HepG2 (cell line): Measurements from ENCODE around the gene HCFC1R1. TPM values are rescaled to one million over a fixed set of nuclear protein-coding genes. Genes with fewer than 3 reads are reported as not detected.

Experiments used
- ATM ChIP-seq: fragments of 450-650 bp; IDR thresholded peaks from 2 replicates; pipeline ENCODE4 v1.7.1; 2017; ENCODE audit warnings: mild to moderate bottlenecking, borderline replicate concordance
- CC2D1A ChIP-seq: sonication (generic); formaldehyde crosslinking; IDR thresholded peaks from 2 replicates; pipeline ENCODE4 v1.8.1; 2023; ENCODE audit warnings: mild to moderate bottlenecking, missing genetic modification reagents
- CEBPB ChIP-seq: IDR thresholded peaks from 2 replicates; pipeline ENCODE4 v1.6.1; 2011; ENCODE audit warnings: low read depth, low read length, improper control_type of control experiment, borderline replicate concordance
- CHCHD3 ChIP-seq: sonication (generic); formaldehyde crosslinking; IDR thresholded peaks from 2 replicates; pipeline ENCODE4 v1.8.0; 2022; ENCODE audit warnings: mild to moderate bottlenecking, missing genetic modification reagents, moderate library complexity
- MIXL1 ChIP-seq: IDR thresholded peaks from 2 replicates; pipeline ENCODE4 v1.6.1; 2016
- MLX ChIP-seq: IDR thresholded peaks from 2 replicates; pipeline ENCODE4 v1.6.1; 2016
- NAIF1 ChIP-seq: sonication (generic); formaldehyde crosslinking; IDR thresholded peaks from 2 replicates; pipeline ENCODE4 v1.5.0; 2020; ENCODE audit warnings: mild to moderate bottlenecking, missing genetic modification reagents, borderline replicate concordance
- NCOA1 ChIP-seq: sonication (generic); formaldehyde crosslinking; IDR thresholded peaks from 2 replicates; pipeline ENCODE4 v1.9.0; 2021; ENCODE audit warnings: missing genetic modification reagents
- RBM22 ChIP-seq: fragments of 200-400 bp; formaldehyde crosslinking; optimal IDR thresholded peaks from 2 replicates; pipeline ENCODE3; 2017; ENCODE audit warnings: mild to moderate bottlenecking, low read length, moderate library complexity
- RXRA ChIP-seq: sonication (generic); formaldehyde crosslinking; IDR thresholded peaks from 2 replicates; pipeline ENCODE4 v1.5.1; 2020; ENCODE audit warnings: missing genetic modification reagents
- TRIM22 ChIP-seq: fragments of 450-650 bp; IDR thresholded peaks from 2 replicates; pipeline ENCODE4 v1.6.1; 2017
- ZNF337 ChIP-seq: sonication (generic); formaldehyde crosslinking; IDR thresholded peaks from 2 replicates; pipeline ENCODE4 v1.5.1; 2020; ENCODE audit warnings: missing genetic modification reagents, low read depth, mild to moderate bottlenecking, borderline replicate concordance
- ZNF382 ChIP-seq: sonication (generic); formaldehyde crosslinking; IDR thresholded peaks from 2 replicates; pipeline ENCODE4 v1.5.0; 2020; ENCODE audit warnings: missing genetic modification reagents, mild to moderate bottlenecking, borderline replicate concordance
- ZNF513 ChIP-seq: sonication (generic); formaldehyde crosslinking; conservative IDR thresholded peaks from 2 replicates; pipeline ENCODE4 v1.5.0; 2020; ENCODE audit warnings: missing genetic modification reagents
- ZNF556 ChIP-seq: sonication (generic); formaldehyde crosslinking; IDR thresholded peaks from 2 replicates; pipeline ENCODE4 v1.4.0; 2020; ENCODE audit warnings: mild to moderate bottlenecking, missing genetic modification reagents, borderline replicate concordance
- ZNF75D ChIP-seq: sonication (generic); formaldehyde crosslinking; IDR thresholded peaks from 2 replicates; pipeline ENCODE4 v1.8.1; 2023; ENCODE audit warnings: missing genetic modification reagents, mild to moderate bottlenecking, borderline replicate concordance
- ZSCAN31 ChIP-seq: sonication (generic); formaldehyde crosslinking; IDR thresholded peaks from 2 replicates; pipeline ENCODE4 v1.5.0; 2020; ENCODE audit warnings: low read depth, mild to moderate bottlenecking, missing genetic modification reagents
- polyA plus RNA-seq, 8 experiments: library from polyadenylated mRNA; depleted of rRNA in 3 of 8; stranded (reverse) in 7 of 8; unstranded in 1 of 8; fragments of >200 nt; fragmentation: Illumina TruSeq in 4 of 8; extraction: Trizol in 4 of 8; gene quantifications; 2 replicates each; pipeline versions ENCODE4 v1.2.1 to v1.2.3, GENCODE V29; 2011 to 2016; ENCODE audit warnings: low read depth in 4 of 8, missing spikeins in 1 of 8, mixed read lengths in 1 of 8; ENCODE audit not compliant: insufficient read depth in 1 of 8
- total RNA-seq, 5 experiments: library from RNA; depleted of rRNA; stranded (reverse); fragments of >200 nt; fragmentation: Illumina TruSeq; extraction: Trizol; gene quantifications; 2 replicates each; pipeline ENCODE4 v1.2.3, GENCODE V29; 2016; ENCODE audit warnings: low read depth in 1 of 5
- TF ChIP-seq, protein P1 (sequence below): sonication (generic); formaldehyde crosslinking; IDR thresholded peaks from 2 replicates; pipeline ENCODE4 v1.8.0; 2022; ENCODE audit warnings: missing genetic modification reagents, mild to moderate bottlenecking, moderate library complexity, borderline replicate concordance
- TF ChIP-seq, protein P2 (sequence below): sonication (generic); formaldehyde crosslinking; IDR thresholded peaks from 2 replicates; pipeline ENCODE4 v1.4.0; 2020; ENCODE audit warnings: missing genetic modification reagents, borderline replicate concordance

Gene HCFC1R1
- total and polyA plus RNA-seq, 2 of the 13 experiments (the other 11 are each of a cell fraction or from before 2014, with no cell fraction given), result 13.8 to 16.1 TPM

GRCh38 chr16:3065069-3065741 lies 41.5 kb upstream of the HCFC1R1 start, which contains the start of gene IL32 (continued):
- TF ChIP-seq MLX (peak; percentile 49; the same call in 1 of the 2 replicates), ZNF75D (no peak), RXRA (CRISPR knock-in tag) (peak; percentile 83), MIXL1 (CRISPR knock-in tag) (no peak), TRIM22 (no peak), ATM (no peak), RBM22 (no peak), CHCHD3 (CRISPR knock-in tag) (no peak), ZNF337 (CRISPR knock-in tag) (0 out of 2 replicates have a peak, but pooled peaks have one; percentile 27), ZNF382 (CRISPR knock-in tag) (no peak), ZNF513 (CRISPR knock-in tag) (no peak), CEBPB (peak; percentile 23; the same call in 1 of the 2 replicates), NAIF1 (CRISPR knock-in tag) (0 out of 2 replicates have a peak, but pooled peaks have one; percentile 61), ZSCAN31 (CRISPR knock-in tag) (no peak; the same call in 1 of the 2 replicates), NCOA1 (peak; percentile 65; the same call in 1 of the 2 replicates), ZNF556 (CRISPR knock-in tag) (no peak), CC2D1A (CRISPR knock-in tag) (no peak)
- TF ChIP-seq, protein P1, sequence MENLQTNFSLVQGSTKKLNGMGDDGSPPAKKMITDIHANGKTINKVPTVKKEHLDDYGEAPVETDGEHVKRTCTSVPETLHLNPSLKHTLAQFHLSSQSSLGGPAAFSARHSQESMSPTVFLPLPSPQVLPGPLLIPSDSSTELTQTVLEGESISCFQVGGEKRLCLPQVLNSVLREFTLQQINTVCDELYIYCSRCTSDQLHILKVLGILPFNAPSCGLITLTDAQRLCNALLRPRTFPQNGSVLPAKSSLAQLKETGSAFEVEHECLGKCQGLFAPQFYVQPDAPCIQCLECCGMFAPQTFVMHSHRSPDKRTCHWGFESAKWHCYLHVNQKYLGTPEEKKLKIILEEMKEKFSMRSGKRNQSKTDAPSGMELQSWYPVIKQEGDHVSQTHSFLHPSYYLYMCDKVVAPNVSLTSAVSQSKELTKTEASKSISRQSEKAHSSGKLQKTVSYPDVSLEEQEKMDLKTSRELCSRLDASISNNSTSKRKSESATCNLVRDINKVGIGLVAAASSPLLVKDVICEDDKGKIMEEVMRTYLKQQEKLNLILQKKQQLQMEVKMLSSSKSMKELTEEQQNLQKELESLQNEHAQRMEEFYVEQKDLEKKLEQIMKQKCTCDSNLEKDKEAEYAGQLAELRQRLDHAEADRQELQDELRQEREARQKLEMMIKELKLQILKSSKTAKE, result peak; percentile 70
- TF ChIP-seq, protein P2, sequence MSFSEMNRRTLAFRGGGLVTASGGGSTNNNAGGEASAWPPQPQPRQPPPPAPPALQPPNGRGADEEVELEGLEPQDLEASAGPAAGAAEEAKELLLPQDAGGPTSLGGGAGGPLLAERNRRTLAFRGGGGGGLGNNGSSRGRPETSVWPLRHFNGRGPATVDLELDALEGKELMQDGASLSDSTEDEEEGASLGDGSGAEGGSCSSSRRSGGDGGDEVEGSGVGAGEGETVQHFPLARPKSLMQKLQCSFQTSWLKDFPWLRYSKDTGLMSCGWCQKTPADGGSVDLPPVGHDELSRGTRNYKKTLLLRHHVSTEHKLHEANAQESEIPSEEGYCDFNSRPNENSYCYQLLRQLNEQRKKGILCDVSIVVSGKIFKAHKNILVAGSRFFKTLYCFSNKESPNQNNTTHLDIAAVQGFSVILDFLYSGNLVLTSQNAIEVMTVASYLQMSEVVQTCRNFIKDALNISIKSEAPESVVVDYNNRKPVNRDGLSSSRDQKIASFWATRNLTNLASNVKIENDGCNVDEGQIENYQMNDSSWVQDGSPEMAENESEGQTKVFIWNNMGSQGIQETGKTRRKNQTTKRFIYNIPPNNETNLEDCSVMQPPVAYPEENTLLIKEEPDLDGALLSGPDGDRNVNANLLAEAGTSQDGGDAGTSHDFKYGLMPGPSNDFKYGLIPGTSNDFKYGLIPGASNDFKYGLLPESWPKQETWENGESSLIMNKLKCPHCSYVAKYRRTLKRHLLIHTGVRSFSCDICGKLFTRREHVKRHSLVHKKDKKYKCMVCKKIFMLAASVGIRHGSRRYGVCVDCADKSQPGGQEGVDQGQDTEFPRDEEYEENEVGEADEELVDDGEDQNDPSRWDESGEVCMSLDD, result no peak; the same call in 1 of the 2 replicates
